Esophagus squamous epithelium (tissue), 5 donors: Measurements from ENCODE around the gene ZNF547. TPM values are rescaled to one million over a fixed set of nuclear protein-coding genes. Genes with fewer than 3 reads are reported as not detected.
A peak's percentile ranks its signal among the peaks of the same experiment; 100 is the strongest.

Source experiments
- DNase-seq: peaks from one replicate; lab custom pipeline; 2025; lab: John Stamatoyannopoulos, UW
- H3K27ac ChIP-seq, 4 donors: fragments of 200-600 bp; sonication (generic); one replicate each; pipeline ENCODE4 v1.5.1; 2016 to 2019; ENCODE audit warnings: mild to moderate bottlenecking in 1 of 4
- H3K27me3 ChIP-seq, 4 donors: fragments of 200-600 bp; sonication (generic); 1 replicate in 3 of 4; 2 replicates in 1 of 4; pipeline versions ENCODE4 v1.5.1 to v1.6.0; 2017 to 2021; ENCODE audit warnings: antibody characterized with exemption in 1 of 4
- H3K36me3 ChIP-seq, 3 donors: fragments of 200-600 bp; sonication (generic); one replicate each; pipeline ENCODE4 v1.5.1; 2016 to 2019
- H3K4me1 ChIP-seq, 3 donors: fragments of 200-600 bp; sonication (generic); one replicate each; pipeline ENCODE4 v1.5.1; 2017 to 2019
- H3K4me3 ChIP-seq, 4 donors: fragments of 200-600 bp; sonication (generic); 1 replicate in 3 of 4; 2 replicates in 1 of 4; pipeline ENCODE4 v1.5.1; 2016 to 2019; ENCODE audit warnings: mild to moderate bottlenecking in 2 of 4, moderate library complexity in 1 of 4
- H3K9me3 ChIP-seq, 3 donors: fragments of 200-600 bp; sonication (generic); one replicate each; pipeline ENCODE4 v1.5.1; 2016 to 2019
- POLR2A ChIP-seq, 4 donors: fragments of 450-650 bp; IDR thresholded peaks; one replicate each; pipeline ENCODE4 v1.6.1; 2017; ENCODE audit warnings: antibody characterized with exemption in 4 of 4, mild to moderate bottlenecking in 4 of 4, moderate library complexity in 3 of 4
- WGBS, 2 donors: methylation state at CpG; one replicate each; pipeline ENCODE4 v1.1.5; 2018; 5-methylcytosine and 5-hydroxymethylcytosine counted together
- intact Hi-C: fragments of 100-400 bp; cut with DNase I; formaldehyde crosslinking; loops from one replicate; pipeline ENCODE4 v1.15.0; 2022
- total RNA-seq, 4 donors: library from RNA; depleted of rRNA; stranded (reverse); fragments of >200 nt; gene quantifications; one replicate each; pipeline ENCODE4 v1.1.0, GENCODE V29; 2016
- TF ChIP-seq, protein P1 (sequence below), 6 experiments: fragments of 450-650 bp in 4 of 6; fragments of 200-600 bp in 2 of 6; sonication (generic) in 2 of 6; IDR thresholded peaks; one replicate each; pipeline ENCODE4 v1.5.1; 2016 to 2019; ENCODE audit warnings: antibody characterized with exemption in 6 of 6, mild to moderate bottlenecking in 4 of 6, moderate library complexity in 4 of 6
- donor health status: DM: yes; HTN: yes; CAD: no.

ZNF547 gene
- total RNA-seq, 4 donors from 2014 or later: 1.1 to 6.7 (median 3.1) TPM

DNA sequence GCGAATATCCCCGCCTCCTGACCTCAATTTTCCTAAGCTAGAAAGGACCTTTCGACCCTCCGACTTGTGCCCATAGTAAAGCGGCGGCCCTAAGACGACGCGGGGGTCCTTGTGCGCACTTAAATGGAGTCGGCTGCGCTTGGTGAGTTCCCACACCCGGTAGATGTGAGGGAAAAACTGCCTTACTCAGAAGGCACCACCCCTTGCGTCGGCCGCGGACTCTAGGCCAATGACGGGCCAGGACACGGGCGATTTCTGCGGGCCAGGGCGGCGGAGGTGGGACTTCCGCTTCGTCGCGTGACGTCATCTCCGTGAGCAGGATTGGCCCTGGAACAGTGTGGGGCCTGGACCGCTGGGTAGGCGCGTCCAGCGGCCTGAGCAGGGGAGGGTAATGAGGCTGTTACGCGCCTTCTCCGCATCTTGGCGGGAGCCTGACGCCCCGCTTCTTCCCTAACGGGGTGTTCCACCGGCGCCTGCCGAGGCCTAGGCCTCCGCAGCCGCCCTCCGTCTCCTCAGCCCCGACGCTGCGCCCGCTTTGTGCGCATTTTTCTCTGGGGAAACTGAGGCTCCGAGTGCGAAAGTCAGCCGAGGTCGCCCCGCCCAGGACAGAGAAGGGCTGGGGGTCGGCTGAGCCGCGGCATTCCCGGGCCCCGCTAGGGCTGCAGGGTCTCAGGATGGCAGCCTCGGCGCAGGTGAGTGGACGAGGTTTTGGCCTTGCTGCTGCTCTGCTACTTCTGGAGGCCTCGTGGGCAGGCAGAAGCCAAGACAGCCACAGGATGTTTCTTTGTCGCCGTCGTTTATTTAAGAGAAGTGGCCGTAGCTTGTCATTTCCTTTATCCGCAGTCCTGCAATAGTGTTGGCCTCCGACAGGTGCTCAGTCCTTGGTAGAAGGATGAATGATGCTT is 42.9 kb upstream of the ZNF547 start, which contains the start of gene ZNF543:
TSS of gene ZNF543 (plus strand) at position 293 of the 905 bp plus-strand sequence. CDS start at position 675, 382 bp downstream.
- peaks cover 0 to 5% (median 0%) of the 10 kb centered on the region in 4 donors for H3K27me3 ChIP-seq
- peaks cover 0 to 28% (median 8%) of the 10 kb centered on the region in 3 donors for H3K36me3 ChIP-seq
- H3K4me3 ChIP-seq: peak within 1 kb of the TSS; percentile 61 to 93 (median 76)
- H3K27ac ChIP-seq: peak within 1 kb of the TSS; percentile 89 to 94 (median 92)
- peak; percentile 67 for DNase-seq
- TF ChIP-seq, protein P1, sequence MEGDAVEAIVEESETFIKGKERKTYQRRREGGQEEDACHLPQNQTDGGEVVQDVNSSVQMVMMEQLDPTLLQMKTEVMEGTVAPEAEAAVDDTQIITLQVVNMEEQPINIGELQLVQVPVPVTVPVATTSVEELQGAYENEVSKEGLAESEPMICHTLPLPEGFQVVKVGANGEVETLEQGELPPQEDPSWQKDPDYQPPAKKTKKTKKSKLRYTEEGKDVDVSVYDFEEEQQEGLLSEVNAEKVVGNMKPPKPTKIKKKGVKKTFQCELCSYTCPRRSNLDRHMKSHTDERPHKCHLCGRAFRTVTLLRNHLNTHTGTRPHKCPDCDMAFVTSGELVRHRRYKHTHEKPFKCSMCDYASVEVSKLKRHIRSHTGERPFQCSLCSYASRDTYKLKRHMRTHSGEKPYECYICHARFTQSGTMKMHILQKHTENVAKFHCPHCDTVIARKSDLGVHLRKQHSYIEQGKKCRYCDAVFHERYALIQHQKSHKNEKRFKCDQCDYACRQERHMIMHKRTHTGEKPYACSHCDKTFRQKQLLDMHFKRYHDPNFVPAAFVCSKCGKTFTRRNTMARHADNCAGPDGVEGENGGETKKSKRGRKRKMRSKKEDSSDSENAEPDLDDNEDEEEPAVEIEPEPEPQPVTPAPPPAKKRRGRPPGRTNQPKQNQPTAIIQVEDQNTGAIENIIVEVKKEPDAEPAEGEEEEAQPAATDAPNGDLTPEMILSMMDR (IDR thresholded peaks at IDR 0.05): peak in 1 of 6 experiments; percentile 5
- TF ChIP-seq POLR2A (IDR thresholded peaks at IDR 0.05): peak in 3 of 4 donors; percentile 69 to 86 (median 84)
- H3K9me3 ChIP-seq: no peaks in the 10 kb centered on the region
- intact Hi-C loops: no loop called here
- WGBS, 2 donors: 1% methylated on average over 12 to 39 of the region's 71 CpGs
- H3K4me1 ChIP-seq: peaks cover 0 to 30% (median 12%) of the 10 kb centered on the region in 3 donors

DNA sequence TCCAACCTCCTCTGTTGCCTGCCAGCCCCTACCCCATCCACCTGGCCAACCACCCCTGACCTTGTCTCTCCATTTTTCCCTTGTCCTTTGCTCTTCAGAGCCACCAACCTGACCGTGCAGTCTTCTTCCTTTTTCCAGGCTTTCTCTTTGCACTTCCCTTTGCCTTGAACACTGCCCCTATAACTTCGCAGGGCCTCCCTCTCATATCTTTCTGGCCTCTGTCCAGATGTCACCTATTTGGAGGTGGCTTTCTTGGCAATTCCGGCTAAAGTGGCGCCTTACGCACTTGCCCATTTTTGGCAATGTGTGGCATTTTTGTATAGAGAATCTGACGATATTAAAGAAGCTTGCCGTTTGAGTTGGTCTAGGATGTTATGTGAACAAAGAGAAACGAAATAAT is 42.2 kb upstream of the ZNF547 start:
- Histone ChIP-seq H3K9me3 (no peaks in the 10 kb centered on the region), H3K27me3 (peaks cover 0 to 5% (median 0%) of the 10 kb centered on the region in 4 donors), H3K27ac (peak overlapping the region; percentile 89 to 94 (median 92)), H3K4me1 (peaks cover 0 to 30% (median 12%) of the 10 kb centered on the region in 3 donors), H3K36me3 (peaks cover 0 to 34% (median 14%) of the 10 kb centered on the region in 3 donors), H3K4me3 (peak overlapping the region; percentile 61 to 93 (median 76))
- intact Hi-C loops: no loop called here
- DNase-seq: no peak
- TF ChIP-seq POLR2A (IDR thresholded peaks at IDR 0.05): no peak
- TF ChIP-seq, protein P1 (IDR thresholded peaks at IDR 0.05): no peak
- WGBS, 2 donors: 19 to 27% methylated on average over 8 of the region's 8 CpGs

DNA sequence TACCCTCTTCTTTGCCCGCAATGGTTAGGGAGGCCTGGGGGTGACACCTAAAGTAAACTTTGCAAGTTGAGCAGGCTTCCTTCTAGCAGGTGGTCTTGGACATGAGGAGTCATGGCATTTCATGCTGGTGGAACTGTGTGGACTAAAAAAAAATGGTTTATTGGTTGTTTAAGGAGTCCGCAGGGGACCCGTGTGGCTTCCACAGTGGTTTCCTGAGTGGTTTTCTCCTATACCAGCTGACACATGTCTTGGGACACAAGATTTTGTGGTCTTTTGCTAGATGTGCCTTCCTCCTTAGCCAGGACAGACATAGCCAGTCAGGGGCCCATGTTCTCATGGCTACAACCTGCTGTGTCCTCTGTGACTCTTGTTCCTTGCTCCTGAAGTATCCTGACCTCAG is 41.6 kb upstream of the ZNF547 start:
- Histone ChIP-seq H3K27me3 (peaks cover 0 to 5% (median 0%) of the 10 kb centered on the region in 4 donors), H3K36me3 (peaks cover 0 to 41% (median 21%) of the 10 kb centered on the region in 3 donors), H3K4me1 (peaks cover 0 to 30% (median 12%) of the 10 kb centered on the region in 3 donors), H3K4me3 (peak overlapping the region in 2 of 4 donors; percentile 61 to 93), H3K9me3 (no peaks in the 10 kb centered on the region), H3K27ac (peak overlapping the region in 2 of 4 donors; percentile 89 to 91)
- TF ChIP-seq, protein P1 (IDR thresholded peaks at IDR 0.05): no peak
- no peak for TF ChIP-seq POLR2A (IDR thresholded peaks at IDR 0.05)
- intact Hi-C loops: no loop called here
- DNase-seq: no peak
- 63 to 65% methylated on average over 3 of the region's 3 CpGs for whole genome bisulfite sequencing, 2 donors

DNA sequence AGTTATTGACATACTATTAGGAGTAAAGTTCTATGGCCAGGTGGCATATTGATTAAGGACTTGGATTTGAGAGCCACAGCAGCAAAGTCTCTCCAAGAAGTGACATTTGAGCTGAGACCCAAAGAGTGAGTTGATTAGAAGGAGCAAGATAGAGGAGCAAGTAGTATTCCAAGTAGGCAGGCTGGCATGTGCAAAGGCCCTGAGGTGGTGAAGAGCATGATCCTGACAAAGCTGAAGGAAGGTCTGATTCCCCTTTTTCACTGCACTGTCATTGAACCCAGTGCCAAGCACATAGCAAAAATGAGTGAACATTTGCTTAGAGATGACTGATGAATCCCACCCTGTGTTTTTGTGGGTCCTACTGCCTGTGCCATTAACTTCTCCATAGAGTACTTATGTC is 38.4 kb upstream of the ZNF547 start:
- H3K9me3 ChIP-seq: peaks cover 0 to 19% (median 12%) of the 10 kb centered on the region in 3 donors
- H3K4me3 ChIP-seq: no peak overlapping the region
- TF ChIP-seq, protein P1 (IDR thresholded peaks at IDR 0.05): no peak
- TF ChIP-seq POLR2A (IDR thresholded peaks at IDR 0.05): no peak
- H3K27me3 ChIP-seq: no peaks in the 10 kb centered on the region
- no peak overlapping the region for H3K27ac ChIP-seq
- DNase-seq: no peak
- intact Hi-C loops: no loop called here
- H3K36me3 ChIP-seq: peaks cover 18 to 73% (median 45%) of the 10 kb centered on the region in 3 donors
- H3K4me1 ChIP-seq: peaks cover 0 to 24% (median 12%) of the 10 kb centered on the region in 3 donors

DNA sequence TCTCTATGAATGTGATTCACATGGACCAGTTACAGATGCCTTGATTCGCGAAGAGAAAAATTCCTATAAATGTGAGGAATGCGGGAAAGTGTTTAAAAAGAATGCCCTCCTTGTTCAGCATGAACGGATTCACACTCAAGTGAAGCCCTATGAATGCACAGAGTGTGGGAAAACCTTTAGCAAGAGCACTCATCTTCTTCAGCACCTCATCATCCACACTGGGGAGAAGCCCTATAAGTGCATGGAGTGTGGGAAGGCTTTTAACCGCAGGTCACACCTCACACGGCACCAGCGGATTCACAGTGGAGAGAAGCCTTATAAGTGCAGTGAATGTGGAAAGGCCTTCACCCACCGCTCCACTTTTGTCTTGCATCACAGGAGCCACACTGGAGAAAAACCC is 35.4 kb upstream of the ZNF547 start:
- Histone ChIP-seq H3K4me1 (peaks cover 0 to under 1% (median 0%) of the 10 kb centered on the region in 3 donors), H3K4me3 (no peak overlapping the region), H3K27ac (no peak overlapping the region), H3K9me3 (peaks cover 0 to 19% (median 12%) of the 10 kb centered on the region in 3 donors), H3K27me3 (no peaks in the 10 kb centered on the region), H3K36me3 (peaks cover 18 to 86% (median 45%) of the 10 kb centered on the region in 3 donors)
- intact Hi-C loops: no loop called here
- TF ChIP-seq, protein P1 (IDR thresholded peaks at IDR 0.05): no peak
- TF ChIP-seq POLR2A (IDR thresholded peaks at IDR 0.05): no peak
- 89 to 96% methylated on average over 8 of the region's 8 CpGs for WGBS, 2 donors
- no peak for DNase-seq
